Smooth muscle cell (in vitro differentiated cells): ENCODE measurements around the gene SPTAN1. TPM values are rescaled to one million over a fixed set of nuclear protein-coding genes. Genes with fewer than 3 reads are reported as not detected.

Experiments
- DNase-seq: peaks from one replicate; lab custom pipeline; 2025; ENCODE audit not compliant: unreplicated experiment; lab: John Stamatoyannopoulos, UW
- H2AFZ ChIP-seq: fragments of 200-600 bp; sonication (generic); 2 replicates; pipeline ENCODE4 v1.6.0; 2016; ENCODE audit warnings: antibody characterized with exemption, low read depth, mild to moderate bottlenecking
- H3F3A ChIP-seq: fragments of 200-600 bp; sonication (generic); 2 replicates; pipeline ENCODE4 v1.6.0; 2017; ENCODE audit warnings: antibody characterized with exemption, low read depth
- H3K27ac ChIP-seq: fragments of 200-600 bp; sonication (generic); 2 replicates; pipeline ENCODE4 v1.5.1; 2016; ENCODE audit warnings: low read depth, mild to moderate bottlenecking
- H3K27me3 ChIP-seq: fragments of 200-600 bp; sonication (generic); 2 replicates; pipeline ENCODE4 v1.6.1; 2016; ENCODE audit warnings: low read depth, mild to moderate bottlenecking
- H3K36me3 ChIP-seq: fragments of 200-600 bp; sonication (generic); 2 replicates; pipeline ENCODE4 v1.5.1; 2016; ENCODE audit warnings: low read depth
- H3K4me1 ChIP-seq: fragments of 200-600 bp; sonication (generic); 2 replicates; pipeline ENCODE4 v1.5.1; 2016; ENCODE audit warnings: low read depth
- H3K4me2 ChIP-seq: fragments of 200-600 bp; sonication (generic); 2 replicates; pipeline ENCODE4 v1.6.0; 2016; ENCODE audit warnings: mild to moderate bottlenecking
- H3K4me3 ChIP-seq: fragments of 200-600 bp; sonication (generic); 2 replicates; pipeline ENCODE4 v1.5.1; 2016; ENCODE audit warnings: mild to moderate bottlenecking
- H3K79me2 ChIP-seq: fragments of 200-600 bp; sonication (generic); 2 replicates; pipeline ENCODE4 v1.6.0; 2016; ENCODE audit warnings: low read depth, mild to moderate bottlenecking
- H3K9ac ChIP-seq: fragments of 200-600 bp; sonication (generic); 2 replicates; pipeline ENCODE4 v1.6.0; 2016; ENCODE audit warnings: low read depth
- H3K9me3 ChIP-seq: fragments of 200-600 bp; sonication (generic); replicated peaks from 2 replicates; pipeline ENCODE4 v1.5.1; 2016; ENCODE audit warnings: low read depth
- H4K20me1 ChIP-seq: fragments of 200-600 bp; sonication (generic); 2 replicates; pipeline ENCODE4 v1.6.0; 2016; ENCODE audit warnings: low read depth
- WGBS: methylation state at CpG from one replicate; pipeline ENCODE4 v1.1.7; 2016; ENCODE audit warnings: low lambda C conversion rate; 5-methylcytosine and 5-hydroxymethylcytosine counted together
- polyA plus RNA-seq: library from polyadenylated mRNA; unstranded; fragments of >200 nt; fragmentation: Nextera tagmentation; extraction: Ambion mirVana; gene quantifications from 2 replicates; pipeline ENCODE4 v1.2.1, GENCODE V29; 2016
- total RNA-seq: library from RNA; depleted of rRNA; stranded (reverse); fragments of >200 nt; gene quantifications from 2 replicates; pipeline ENCODE4 v1.2.3, GENCODE V29; 2014
- TF ChIP-seq, protein P1 (sequence below): fragments of 200-600 bp; sonication (generic); IDR thresholded peaks from 2 replicates; pipeline ENCODE4 v1.5.1; 2017; ENCODE audit warnings: borderline replicate concordance, mild to moderate bottlenecking, antibody characterized with exemption; ENCODE audit not compliant: insufficient read depth, poor library complexity, severe bottlenecking

The SPTAN1 gene
- total and polyA plus RNA-seq, 2 experiments from 2014 or later, result 84.9 to 145 TPM

DNA sequence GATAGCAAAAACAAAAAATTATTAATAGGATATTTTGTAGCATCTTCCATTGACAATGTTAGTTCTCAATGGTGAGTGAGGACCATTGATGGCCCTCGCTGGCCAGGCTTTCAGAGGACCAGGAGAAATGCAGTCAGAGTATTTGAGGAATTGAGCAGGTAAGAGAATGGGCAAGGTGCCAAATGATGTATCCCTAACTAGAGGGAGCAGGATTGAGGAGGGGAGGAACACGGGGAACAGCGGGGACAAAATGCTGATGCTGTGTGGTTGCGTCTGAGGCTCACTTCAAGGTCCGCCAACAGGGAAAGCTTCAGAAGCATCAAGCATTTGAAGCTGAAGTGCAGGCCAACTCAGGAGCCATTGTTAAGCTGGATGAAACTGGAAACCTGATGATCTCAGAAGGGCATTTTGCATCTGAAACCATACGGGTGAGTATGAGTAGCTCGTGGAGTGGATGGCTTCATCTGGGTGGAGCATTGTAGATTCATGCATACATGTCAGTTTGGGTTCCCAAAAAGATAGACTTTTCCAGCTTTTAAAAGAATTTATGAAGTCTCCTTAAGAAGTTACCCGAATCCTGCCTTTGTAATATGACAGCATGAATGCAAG is 16.2 kb downstream of the SPTAN1 start:
- Histone ChIP-seq H3K4me2 (no peak overlapping the region), H3K4me1 (no peaks in the 10 kb centered on the region), H3K36me3 (peaks cover 26% of the 10 kb centered on the region), H3K9me3 (no peaks in the 10 kb centered on the region), H3K9ac (no peak overlapping the region), H3F3A (peaks cover under 1% of the 10 kb centered on the region), H2AFZ (no peak overlapping the region), H3K4me3 (no peak overlapping the region), H4K20me1 (peaks cover 96% of the 10 kb centered on the region), H3K79me2 (peaks cover 65% of the 10 kb centered on the region), H3K27me3 (no peaks in the 10 kb centered on the region), H3K27ac (no peak overlapping the region)
- no peak for DNase-seq
- 84% methylated on average over 8 of the region's 8 CpGs for WGBS
- TF ChIP-seq, protein P1, sequence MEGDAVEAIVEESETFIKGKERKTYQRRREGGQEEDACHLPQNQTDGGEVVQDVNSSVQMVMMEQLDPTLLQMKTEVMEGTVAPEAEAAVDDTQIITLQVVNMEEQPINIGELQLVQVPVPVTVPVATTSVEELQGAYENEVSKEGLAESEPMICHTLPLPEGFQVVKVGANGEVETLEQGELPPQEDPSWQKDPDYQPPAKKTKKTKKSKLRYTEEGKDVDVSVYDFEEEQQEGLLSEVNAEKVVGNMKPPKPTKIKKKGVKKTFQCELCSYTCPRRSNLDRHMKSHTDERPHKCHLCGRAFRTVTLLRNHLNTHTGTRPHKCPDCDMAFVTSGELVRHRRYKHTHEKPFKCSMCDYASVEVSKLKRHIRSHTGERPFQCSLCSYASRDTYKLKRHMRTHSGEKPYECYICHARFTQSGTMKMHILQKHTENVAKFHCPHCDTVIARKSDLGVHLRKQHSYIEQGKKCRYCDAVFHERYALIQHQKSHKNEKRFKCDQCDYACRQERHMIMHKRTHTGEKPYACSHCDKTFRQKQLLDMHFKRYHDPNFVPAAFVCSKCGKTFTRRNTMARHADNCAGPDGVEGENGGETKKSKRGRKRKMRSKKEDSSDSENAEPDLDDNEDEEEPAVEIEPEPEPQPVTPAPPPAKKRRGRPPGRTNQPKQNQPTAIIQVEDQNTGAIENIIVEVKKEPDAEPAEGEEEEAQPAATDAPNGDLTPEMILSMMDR, result no peak

DNA sequence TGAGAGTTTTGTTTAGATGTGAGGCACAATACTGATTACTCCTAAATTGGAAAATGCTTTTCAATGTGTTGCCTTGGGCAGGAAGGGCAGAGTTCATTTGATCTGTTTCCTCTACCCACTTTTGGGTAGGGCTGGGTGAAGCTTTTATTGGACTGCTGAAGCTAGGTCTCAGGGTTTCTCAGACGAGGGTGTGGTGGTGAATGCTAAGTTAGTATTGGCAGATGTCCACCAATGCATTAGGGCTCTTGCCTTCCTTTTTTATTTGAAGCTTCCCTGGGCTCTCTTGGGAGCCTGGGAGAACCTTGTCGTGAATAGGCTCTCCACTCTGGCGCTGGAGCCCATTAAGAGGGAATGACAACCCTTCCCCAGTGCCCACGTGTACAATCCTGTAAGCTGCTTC is 23.1 kb downstream of the SPTAN1 start:
- Histone ChIP-seq H3K27me3 (no peaks in the 10 kb centered on the region), H4K20me1 (peaks cover 40% of the 10 kb centered on the region), H3K9ac (no peak overlapping the region), H3K27ac (no peak overlapping the region), H3K4me3 (no peak overlapping the region), H3K79me2 (peaks cover 20% of the 10 kb centered on the region), H3K4me1 (no peaks in the 10 kb centered on the region), H3K36me3 (peaks cover 42% of the 10 kb centered on the region), H3K9me3 (no peaks in the 10 kb centered on the region), H2AFZ (no peak overlapping the region), H3F3A (no peaks in the 10 kb centered on the region), H3K4me2 (no peak overlapping the region)
- no peak for DNase-seq
- 98% methylated on average over 4 of the region's 4 CpGs for WGBS
- TF ChIP-seq, protein P1, result no peak

DNA sequence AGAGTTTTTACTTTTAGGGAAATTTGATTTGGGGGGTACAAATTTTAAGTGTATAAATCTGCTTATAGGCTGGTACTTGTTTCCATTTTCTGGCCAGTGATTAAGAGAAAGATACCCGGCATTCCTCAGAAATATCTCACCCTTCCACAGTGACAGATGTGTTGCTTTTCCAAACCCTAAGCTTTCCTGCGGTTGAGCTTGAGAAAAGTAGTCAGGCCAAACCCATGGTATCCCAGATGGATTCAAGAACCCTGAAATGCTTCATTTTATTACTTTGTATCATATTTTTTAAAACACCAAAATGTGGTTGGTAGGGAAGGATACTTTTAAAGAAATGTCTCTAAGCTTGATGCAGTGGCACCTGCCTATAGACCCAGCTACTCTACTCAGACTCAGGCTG is 23.5 kb downstream of the SPTAN1 start:
- H3K79me2 ChIP-seq, result peaks cover 16% of the 10 kb centered on the region
- H3K9me3 ChIP-seq, result no peaks in the 10 kb centered on the region
- H3K9ac ChIP-seq, result no peak overlapping the region
- H3F3A ChIP-seq, result no peaks in the 10 kb centered on the region
- H3K4me3 ChIP-seq, result no peak overlapping the region
- H2AFZ ChIP-seq, result no peak overlapping the region
- H4K20me1 ChIP-seq, result peaks cover 36% of the 10 kb centered on the region
- WGBS, result 99% methylated on average over 2 of the region's 2 CpGs
- H3K27ac ChIP-seq, result no peak overlapping the region
- H3K4me1 ChIP-seq, result no peaks in the 10 kb centered on the region
- TF ChIP-seq, protein P1, result no peak
- no peak for DNase-seq
- H3K36me3 ChIP-seq, result peaks cover 45% of the 10 kb centered on the region
- H3K4me2 ChIP-seq, result no peak overlapping the region
- no peaks in the 10 kb centered on the region for H3K27me3 ChIP-seq

DNA sequence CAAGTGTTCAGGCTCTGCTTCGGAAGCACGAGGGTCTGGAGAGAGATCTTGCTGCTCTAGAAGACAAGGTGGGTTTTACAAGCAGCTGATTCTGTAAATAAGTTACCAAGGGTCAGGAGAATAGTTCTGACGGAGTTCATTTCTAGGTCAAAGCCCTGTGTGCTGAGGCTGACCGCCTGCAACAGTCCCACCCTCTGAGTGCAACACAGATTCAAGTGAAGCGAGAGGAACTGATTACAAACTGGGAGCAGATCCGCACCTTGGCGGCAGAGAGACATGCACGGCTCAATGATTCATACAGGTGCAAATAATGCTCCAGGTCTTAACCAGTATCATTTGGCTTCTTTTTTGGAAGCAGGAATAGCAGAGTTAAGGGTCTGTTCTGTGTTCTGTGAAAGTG is 24.8 kb downstream of the SPTAN1 start:
- no peaks in the 10 kb centered on the region for H3K27me3 ChIP-seq
- WGBS, result 97% methylated on average over 8 of the region's 8 CpGs
- no peak overlapping the region for H2AFZ ChIP-seq
- H3K27ac ChIP-seq, result no peak overlapping the region
- H3K9ac ChIP-seq, result no peak overlapping the region
- no peak for DNase-seq
- peaks cover 23% of the 10 kb centered on the region for H4K20me1 ChIP-seq
- peaks cover 47% of the 10 kb centered on the region for H3K36me3 ChIP-seq
- H3K79me2 ChIP-seq, result peaks cover 6% of the 10 kb centered on the region
- H3K4me1 ChIP-seq, result no peaks in the 10 kb centered on the region
- TF ChIP-seq, protein P1, result no peak
- no peaks in the 10 kb centered on the region for H3K9me3 ChIP-seq
- H3K4me2 ChIP-seq, result no peak overlapping the region
- H3K4me3 ChIP-seq, result no peak overlapping the region
- H3F3A ChIP-seq, result no peaks in the 10 kb centered on the region
